ENCODE results near the gene INPP5E.

- no peak for TF ChIP-seq POLR2A (IDR thresholded peaks at IDR 0.05; ENCODE audit: low read depth)
- TF ChIP-seq CTCF (IDR thresholded peaks at IDR 0.05): peak; percentile 98 to 99 (median 98)
- no peak for TF ChIP-seq EP300 (IDR thresholded peaks at IDR 0.05)
These were observed 39.4 kb downstream of the INPP5E start, which contains the start of gene SNAPC4 for GRCh38 chr9:136400038-136400834.

Measured in esophagus muscularis mucosa (tissue), 4 donors.